Lower leg skin (tissue), 4 donors: ENCODE data around the gene PDLIM1. TPM values are rescaled to one million over a fixed set of nuclear protein-coding genes. Genes with fewer than 3 reads are reported as not detected.

Source experiments
- DNase-seq, 2 donors: peaks; one replicate each; pipeline ENCODE4 v3.0.0-alpha.2; 2019; ENCODE audit warnings: low spot score in 2 of 2
- H3K4me3 ChIP-seq: fragments of 200-600 bp; sonication (generic); 2 replicates; pipeline ENCODE4 v1.5.1; 2017; ENCODE audit warnings: mild to moderate bottlenecking, low read depth; ENCODE audit not compliant: poor library complexity, severe bottlenecking
- CTCF ChIP-seq, 3 donors: fragments of 450-650 bp; IDR thresholded peaks; one replicate each; pipeline ENCODE4 v1.5.1; 2016; ENCODE audit warnings: antibody characterized with exemption in 3 of 3, mild to moderate bottlenecking in 3 of 3, moderate library complexity in 2 of 3
- POLR2A ChIP-seq, 2 donors: fragments of 450-650 bp; IDR thresholded peaks; one replicate each; pipeline ENCODE4 v1.6.1; 2016 to 2017; ENCODE audit warnings: antibody characterized with exemption in 2 of 2, mild to moderate bottlenecking in 1 of 2, moderate library complexity in 1 of 2
- WGBS, 2 donors: methylation state at CpG; one replicate each; pipeline ENCODE4 v1.1.5; 2018; 5-methylcytosine and 5-hydroxymethylcytosine counted together
- intact Hi-C: fragments of 100-400 bp; cut with DNase I; formaldehyde crosslinking; loops from one replicate; pipeline ENCODE4 v1.15.0; 2023; ENCODE audit warnings: low total_unique reads
- total RNA-seq, 4 donors: library from RNA; depleted of rRNA; stranded (reverse); fragments of >200 nt; gene quantifications; one replicate each; pipeline ENCODE4 v1.1.0, GENCODE V29; 2016

PDLIM1 gene
- total RNA-seq, 4 donors from 2014 or later, result 46.3 to 85.0 (median 61.4) TPM

DNA sequence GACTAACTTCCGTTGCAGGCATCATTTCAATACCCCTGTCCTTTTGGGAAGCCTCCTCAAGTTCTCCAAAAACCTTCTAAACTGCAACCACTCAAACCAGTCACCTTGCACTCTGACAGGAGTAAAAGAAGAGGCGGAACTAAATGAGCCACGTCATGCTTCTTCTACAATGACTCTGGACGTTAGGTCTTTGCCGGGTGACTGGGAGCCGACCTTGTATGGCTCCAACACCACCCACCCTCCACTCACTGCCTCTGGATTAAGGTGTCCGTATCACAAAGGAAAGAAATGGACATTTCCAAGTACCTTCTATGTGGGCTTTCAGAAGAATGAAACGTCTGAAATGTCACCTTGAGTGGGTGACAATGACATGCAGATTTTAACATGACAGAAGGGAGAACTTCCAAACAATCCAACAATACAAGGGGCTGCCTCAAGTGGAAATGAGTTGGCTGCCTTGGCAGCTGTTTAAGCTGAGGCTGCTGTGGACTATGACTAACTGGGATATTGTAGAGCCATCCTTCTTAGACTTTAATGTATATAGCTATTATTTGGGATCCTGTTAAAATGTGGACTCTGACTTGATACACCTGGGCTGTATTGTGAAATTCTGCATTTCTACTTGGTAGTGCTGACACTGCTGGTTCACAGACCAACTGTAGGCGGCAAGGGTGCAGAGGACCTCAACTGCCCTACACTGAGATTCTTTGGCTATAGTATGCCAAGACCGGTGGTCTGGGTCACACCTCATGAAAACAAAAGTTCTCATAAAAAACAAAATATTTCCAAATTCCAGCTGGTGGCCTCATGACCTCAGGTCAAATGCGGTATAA is 33.8 kb upstream of the PDLIM1 start:
- TF ChIP-seq CTCF (IDR thresholded peaks at IDR 0.05) (no peak), POLR2A (IDR thresholded peaks at IDR 0.05) (no peak)
- DNase-seq, result no peak
- H3K4me3 ChIP-seq, result no peak overlapping the region
- intact Hi-C loops, result no loop called here
- WGBS, 2 donors, result 87 to 89% methylated on average over 11 of the region's 11 CpGs

GRCh38 chr10:95321554-95322301 is 30.9 kb upstream of the PDLIM1 start:
- WGBS, 2 donors, result 90 to 92% methylated on average over 10 of the region's 10 CpGs
- DNase-seq, result no peak
- intact Hi-C loops, result no loop called here
- no peak overlapping the region for H3K4me3 ChIP-seq
- no peak for TF ChIP-seq CTCF (IDR thresholded peaks at IDR 0.05)
- TF ChIP-seq POLR2A (IDR thresholded peaks at IDR 0.05), result no peak

- intact Hi-C loops, result no loop called here
- no peak overlapping the region for H3K4me3 ChIP-seq
- TF ChIP-seq CTCF (IDR thresholded peaks at IDR 0.05), result no peak
- TF ChIP-seq POLR2A (IDR thresholded peaks at IDR 0.05), result no peak
- DNase-seq, result no peak
Observed at GRCh38 chr10:95319239-95319638, 28.4 kb upstream of the PDLIM1 start.

- no peak for DNase-seq
- intact Hi-C loops, result no loop called here
- TF ChIP-seq CTCF (IDR thresholded peaks at IDR 0.05) (no peak), POLR2A (IDR thresholded peaks at IDR 0.05) (no peak)
- 91 to 92% methylated on average over 2 of the region's 2 CpGs for WGBS, 2 donors
- H3K4me3 ChIP-seq, result no peak overlapping the region
Observed at GRCh38 chr10:95315509-95315908, 24.7 kb upstream of the PDLIM1 start.

- DNase-seq, result no peak
- intact Hi-C loops, result no loop called here
- TF ChIP-seq CTCF (IDR thresholded peaks at IDR 0.05), result no peak
- no peak for TF ChIP-seq POLR2A (IDR thresholded peaks at IDR 0.05)
- WGBS, 2 donors, result 92 to 94% methylated on average over 4 of the region's 4 CpGs
- H3K4me3 ChIP-seq, result no peak overlapping the region
Observed at GRCh38 chr10:95314192-95314918, 23.6 kb upstream of the PDLIM1 start.
